ENCODE data around the gene SIRT7. TPM values are rescaled to one million over a fixed set of nuclear protein-coding genes. Genes with fewer than 3 reads are reported as not detected.

The SIRT7 gene
- total RNA-seq, 1 experiment from 2014 or later = 51.6 TPM

GRCh38 chr17:81903415-81903831 lies 14.6 kb downstream of the SIRT7 start:
- POLR2A ChIA-PET (ENCODE audit: unreplicated experiment) = no interaction called here
- no peaks in the 10 kb centered on the region for H3K9me2 ChIP-seq (replicated peaks; ENCODE audit: low read length)
- DNase-seq (no peak), ATAC-seq (no peak)
- CTCF ChIA-PET = no interaction called here
- BruUV-seq (replicated peaks) = no TSS peak
- peaks cover 7% of the 10 kb centered on the region for H3F3A ChIP-seq (ENCODE audit: low read length, unreplicated experiment)
- H4K20me1 ChIP-seq (ENCODE audit: low read length) = no peaks in the 10 kb centered on the region
- peaks cover 15% of the 10 kb centered on the region for H3K4me1 ChIP-seq (ENCODE audit: insufficient read depth, low read length)
- no peak overlapping the region for H2AFZ ChIP-seq (ENCODE audit: low read length)
- H3K4me3 ChIP-seq (ENCODE audit: low read length) = no peak overlapping the region
- TF ChIP-seq EZH2 (IDR thresholded peaks at IDR 0.05; ENCODE audit: low read length, unreplicated experiment) (no peak), EZH2phosphoT487 (IDR thresholded peaks at IDR 0.05; ENCODE audit: borderline replicate concordance, low read length) (no peak)
- TF ChIP-seq, protein P1, sequence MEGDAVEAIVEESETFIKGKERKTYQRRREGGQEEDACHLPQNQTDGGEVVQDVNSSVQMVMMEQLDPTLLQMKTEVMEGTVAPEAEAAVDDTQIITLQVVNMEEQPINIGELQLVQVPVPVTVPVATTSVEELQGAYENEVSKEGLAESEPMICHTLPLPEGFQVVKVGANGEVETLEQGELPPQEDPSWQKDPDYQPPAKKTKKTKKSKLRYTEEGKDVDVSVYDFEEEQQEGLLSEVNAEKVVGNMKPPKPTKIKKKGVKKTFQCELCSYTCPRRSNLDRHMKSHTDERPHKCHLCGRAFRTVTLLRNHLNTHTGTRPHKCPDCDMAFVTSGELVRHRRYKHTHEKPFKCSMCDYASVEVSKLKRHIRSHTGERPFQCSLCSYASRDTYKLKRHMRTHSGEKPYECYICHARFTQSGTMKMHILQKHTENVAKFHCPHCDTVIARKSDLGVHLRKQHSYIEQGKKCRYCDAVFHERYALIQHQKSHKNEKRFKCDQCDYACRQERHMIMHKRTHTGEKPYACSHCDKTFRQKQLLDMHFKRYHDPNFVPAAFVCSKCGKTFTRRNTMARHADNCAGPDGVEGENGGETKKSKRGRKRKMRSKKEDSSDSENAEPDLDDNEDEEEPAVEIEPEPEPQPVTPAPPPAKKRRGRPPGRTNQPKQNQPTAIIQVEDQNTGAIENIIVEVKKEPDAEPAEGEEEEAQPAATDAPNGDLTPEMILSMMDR (conservative IDR thresholded peaks at IDR 0.05; ENCODE audit: low read depth, low read length) = no peak
- H3K9me3 ChIP-seq (ENCODE audit: low read length) = no peaks in the 10 kb centered on the region
- H3K79me2 ChIP-seq (ENCODE audit: low read length) = peaks cover 12% of the 10 kb centered on the region; the same call in 1 of the 2 replicates
- no peak overlapping the region for H3K9ac ChIP-seq (ENCODE audit: low read length)
- no peak overlapping the region for H3K4me2 ChIP-seq (ENCODE audit: low read length)
- no peak overlapping the region for H3K27ac ChIP-seq (ENCODE audit: low read length)
- peaks cover 6% of the 10 kb centered on the region; the same call in 1 of the 2 replicates for H3K36me3 ChIP-seq (ENCODE audit: low read depth, low read length)
- no peaks in the 10 kb centered on the region for H3K27me3 ChIP-seq (ENCODE audit: low read length)
- intact Hi-C loops (cut with micrococcal nuclease) = no loop called here

GRCh38 chr17:81902653-81903414 lies 15.1 kb downstream of the SIRT7 start:
- Histone ChIP-seq H3K36me3 (ENCODE audit: low read depth, low read length) (peaks cover 6% of the 10 kb centered on the region; the same call in 1 of the 2 replicates), H3K9me3 (ENCODE audit: low read length) (no peaks in the 10 kb centered on the region), H3K4me3 (ENCODE audit: low read length) (no peak overlapping the region), H3K9ac (ENCODE audit: low read length) (no peak overlapping the region), H3K27ac (ENCODE audit: low read length) (no peak overlapping the region), H3F3A (ENCODE audit: low read length, unreplicated experiment) (peaks cover 11% of the 10 kb centered on the region), H3K27me3 (ENCODE audit: low read length) (no peaks in the 10 kb centered on the region), H3K79me2 (ENCODE audit: low read length) (peaks cover 12% of the 10 kb centered on the region; the same call in 1 of the 2 replicates), H3K9me2 (replicated peaks; ENCODE audit: low read length) (no peaks in the 10 kb centered on the region), H4K20me1 (ENCODE audit: low read length) (no peaks in the 10 kb centered on the region), H3K4me2 (ENCODE audit: low read length) (no peak overlapping the region), H3K4me1 (ENCODE audit: insufficient read depth, low read length) (peaks cover 20% of the 10 kb centered on the region), H2AFZ (ENCODE audit: low read length) (no peak overlapping the region)
- CTCF ChIA-PET = no interaction called here
- TF ChIP-seq, protein P1 (conservative IDR thresholded peaks at IDR 0.05; ENCODE audit: low read depth, low read length) = no peak
- TF ChIP-seq EZH2phosphoT487 (IDR thresholded peaks at IDR 0.05; ENCODE audit: borderline replicate concordance, low read length) (no peak), EZH2 (IDR thresholded peaks at IDR 0.05; ENCODE audit: low read length, unreplicated experiment) (no peak)
- ATAC-seq (no peak), DNase-seq (no peak)
- no TSS peak for BruUV-seq (replicated peaks)
- intact Hi-C loops (cut with micrococcal nuclease) = no loop called here
- POLR2A ChIA-PET (ENCODE audit: unreplicated experiment) = no interaction called here

DNA sequence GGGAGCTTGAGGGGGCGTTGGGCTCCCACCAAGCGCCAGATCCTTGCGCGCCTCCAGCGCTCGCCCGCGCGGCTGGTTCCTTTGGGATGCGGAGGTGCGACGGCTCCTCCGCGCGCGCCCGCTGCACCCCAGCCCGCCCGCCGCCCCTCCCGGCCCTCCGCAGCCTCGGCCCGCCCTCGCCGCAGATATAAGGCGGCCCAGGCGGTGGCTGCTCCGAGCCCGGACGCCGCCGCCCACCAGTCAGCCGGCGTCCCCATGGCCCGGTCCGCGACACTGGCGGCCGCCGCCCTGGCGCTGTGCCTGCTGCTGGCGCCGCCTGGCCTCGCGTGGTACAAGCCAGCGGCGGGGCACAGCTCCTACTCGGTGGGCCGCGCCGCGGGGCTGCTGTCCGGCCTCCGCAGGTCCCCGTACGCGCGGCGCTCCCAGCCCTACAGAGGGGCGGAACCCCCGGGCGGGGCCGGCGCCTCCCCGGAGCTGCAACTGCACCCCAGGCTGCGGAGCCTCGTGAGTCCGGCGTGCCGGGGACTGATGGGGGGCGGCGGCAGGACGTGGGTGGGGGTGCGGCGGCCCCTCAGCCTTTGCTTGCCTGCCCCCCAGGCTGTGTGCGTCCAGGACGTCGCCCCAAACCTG lies 15.8 kb downstream of the SIRT7 start, which contains the start of gene NPB:
TSS of gene NPB (plus strand) at position 216 of the 630 bp plus-strand sequence. CDS start at position 256, 40 bp downstream.
- BruUV-seq (replicated peaks) = no TSS peak
- Histone ChIP-seq H2AFZ (ENCODE audit: low read length) (no peak within 1 kb of the TSS), H3F3A (ENCODE audit: low read length, unreplicated experiment) (peaks cover 18% of the 10 kb centered on the region), H3K9me2 (replicated peaks; ENCODE audit: low read length) (no peaks in the 10 kb centered on the region), H3K36me3 (ENCODE audit: low read depth, low read length) (peaks cover 6% of the 10 kb centered on the region; the same call in 1 of the 2 replicates), H3K27me3 (ENCODE audit: low read length) (no peaks in the 10 kb centered on the region), H3K9me3 (ENCODE audit: low read length) (no peaks in the 10 kb centered on the region), H3K4me3 (ENCODE audit: low read length) (no peak within 1 kb of the TSS), H3K4me2 (ENCODE audit: low read length) (no peak within 1 kb of the TSS), H3K27ac (ENCODE audit: low read length) (no peak within 1 kb of the TSS), H4K20me1 (ENCODE audit: low read length) (no peaks in the 10 kb centered on the region), H3K9ac (ENCODE audit: low read length) (no peak within 1 kb of the TSS), H3K79me2 (ENCODE audit: low read length) (peaks cover 12% of the 10 kb centered on the region; the same call in 1 of the 2 replicates), H3K4me1 (ENCODE audit: insufficient read depth, low read length) (peaks cover 27% of the 10 kb centered on the region)
- ATAC-seq (no peak), DNase-seq (no peak)
- POLR2A ChIA-PET (ENCODE audit: unreplicated experiment) = no interaction called here
- intact Hi-C loops (cut with micrococcal nuclease) = no loop called here
- CTCF ChIA-PET = no interaction called here
- TF ChIP-seq EZH2 (IDR thresholded peaks at IDR 0.05; ENCODE audit: low read length, unreplicated experiment) = no peak

Measured in PC-3 (cell line).